GM19468 (cell line): ENCODE data around the gene SEMA4C.
A peak's percentile ranks its signal among the peaks of the same experiment; 100 is the strongest.

Source experiments
- ATAC-seq: cut with Tn5 transposase; IDR thresholded peaks from one replicate; pipeline ENCODE4 v1.9.1; 2021; ENCODE audit warnings: mild to moderate bottlenecking, moderate library complexity, moderate number of reproducible peaks; ENCODE audit not compliant: unreplicated experiment; ENCODE audit errors: extremely low read depth

The SEMA4C gene

GRCh38 chr2:96828436-96828835 lies 41.4 kb downstream of the SEMA4C start:
- no peak for ATAC-seq

DNA sequence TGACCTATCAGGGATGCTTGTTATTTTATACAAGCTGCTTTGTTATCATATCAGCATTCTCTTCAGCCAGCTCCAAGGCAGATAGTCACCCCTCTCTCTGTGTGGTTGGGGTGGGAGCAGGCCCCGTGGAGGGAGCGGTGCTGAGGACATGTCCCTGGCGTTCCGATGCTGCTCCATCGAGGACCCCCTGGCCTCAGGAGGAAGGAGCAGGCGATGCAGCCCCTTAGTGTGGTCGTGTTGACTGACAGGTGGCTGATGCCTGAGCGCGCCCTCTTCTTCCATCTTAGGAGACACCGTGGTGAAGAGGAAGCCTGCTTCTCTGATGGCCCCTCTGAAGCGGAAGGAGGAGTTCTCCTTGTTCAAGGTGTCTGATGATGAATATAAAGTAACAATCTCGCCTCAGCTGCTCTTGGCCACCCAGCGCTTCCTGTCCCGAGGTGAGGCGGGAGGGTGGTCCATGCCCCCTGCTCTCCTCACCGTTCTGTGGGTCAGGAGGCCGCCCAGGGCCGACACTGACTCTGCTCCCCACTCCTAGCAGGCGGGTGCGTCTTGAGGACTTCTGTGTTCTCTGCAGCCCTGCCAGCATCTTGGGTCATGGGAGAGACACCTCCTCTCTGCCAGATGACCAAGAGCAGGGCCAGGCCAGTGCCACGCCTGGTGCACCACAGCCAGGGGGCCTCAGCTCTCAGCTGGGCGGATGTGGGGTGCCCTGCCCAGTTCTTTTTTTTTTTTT lies 43.2 kb downstream of the SEMA4C start:
- no peak for ATAC-seq

DNA sequence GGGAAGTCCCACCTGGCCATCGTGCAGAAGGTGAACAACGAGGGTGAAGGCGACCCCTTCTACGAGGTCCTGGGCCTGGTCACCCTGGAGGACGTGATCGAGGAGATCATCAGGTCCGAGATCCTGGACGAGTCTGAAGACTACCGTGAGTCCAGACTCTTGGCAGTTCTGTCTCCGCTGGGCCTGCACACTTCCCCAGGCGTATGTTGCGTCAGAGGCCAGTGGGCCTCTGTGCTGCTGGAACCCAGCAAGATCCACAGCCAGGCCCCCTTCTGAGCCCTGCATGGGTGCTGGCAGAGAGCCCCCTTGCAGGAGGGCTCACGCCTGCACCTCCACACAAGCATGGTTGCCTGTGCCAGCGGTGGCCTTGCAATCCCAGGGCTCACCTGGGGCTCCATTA lies 44.8 kb downstream of the SEMA4C start:
- no peak for ATAC-seq

DNA sequence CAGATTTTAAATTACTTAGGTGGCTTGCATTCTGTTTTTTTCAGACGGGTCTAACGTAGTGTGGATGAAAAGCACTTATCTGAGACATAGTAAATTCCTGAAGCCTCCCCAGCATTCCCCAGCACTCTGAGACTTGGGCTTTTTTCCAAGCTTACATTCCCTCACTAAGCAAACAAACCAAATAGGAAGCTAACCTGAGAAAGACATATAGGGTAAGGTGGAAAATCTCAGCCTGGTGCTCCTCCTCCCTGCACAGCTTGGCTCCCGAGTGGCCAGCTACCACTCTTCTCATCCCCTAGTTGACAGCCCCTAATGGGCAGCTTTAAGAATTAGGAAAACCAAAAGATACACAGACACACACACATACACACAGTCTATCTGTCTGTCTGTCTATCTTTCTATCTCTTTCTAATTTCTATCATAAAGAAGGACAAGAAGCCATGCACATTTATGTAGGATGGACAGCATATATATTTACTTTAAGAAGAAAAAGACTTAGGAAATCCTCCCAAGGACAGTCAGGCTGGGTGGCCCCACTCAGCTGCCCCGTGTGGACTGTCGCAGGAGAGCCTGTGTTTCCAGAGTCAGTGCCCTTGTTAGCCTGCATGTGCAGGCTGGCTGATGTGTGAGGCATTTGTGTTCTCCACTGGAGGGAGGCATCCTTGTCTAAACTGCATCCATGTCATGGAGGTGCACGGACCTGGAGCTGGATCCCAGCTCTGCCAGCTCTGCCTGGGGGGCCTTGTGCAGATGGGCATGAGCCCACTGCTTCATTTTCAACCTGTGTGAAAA lies 45.6 kb downstream of the SEMA4C start:
- no peak for ATAC-seq

- no peak for ATAC-seq
Measured at GRCh38 chr2:96823198-96823597, 46.7 kb downstream of the SEMA4C start.

DNA sequence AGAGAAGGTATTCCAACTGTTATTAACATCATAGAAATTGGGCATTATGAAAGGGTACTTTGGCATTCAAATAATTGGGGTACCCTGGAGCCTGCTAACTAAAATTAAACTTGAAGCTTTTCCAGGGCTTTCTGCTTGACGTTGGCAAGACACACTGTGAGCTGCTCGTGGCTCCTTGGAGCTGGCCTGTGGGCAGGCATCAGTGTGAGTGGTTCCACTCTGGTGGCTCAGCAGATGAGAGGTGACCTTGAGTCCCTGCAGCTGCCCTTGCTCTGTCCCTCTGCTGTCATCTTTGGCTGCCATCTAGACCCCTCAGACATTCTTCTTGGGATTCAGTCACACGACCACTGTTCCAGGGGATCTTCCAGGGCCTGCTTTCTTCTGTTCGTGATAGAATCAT lies 47.1 kb downstream of the SEMA4C start:
- no peak for ATAC-seq

GRCh38 chr2:96821113-96821675 lies 48.7 kb downstream of the SEMA4C start:
- ATAC-seq = no peak

DNA sequence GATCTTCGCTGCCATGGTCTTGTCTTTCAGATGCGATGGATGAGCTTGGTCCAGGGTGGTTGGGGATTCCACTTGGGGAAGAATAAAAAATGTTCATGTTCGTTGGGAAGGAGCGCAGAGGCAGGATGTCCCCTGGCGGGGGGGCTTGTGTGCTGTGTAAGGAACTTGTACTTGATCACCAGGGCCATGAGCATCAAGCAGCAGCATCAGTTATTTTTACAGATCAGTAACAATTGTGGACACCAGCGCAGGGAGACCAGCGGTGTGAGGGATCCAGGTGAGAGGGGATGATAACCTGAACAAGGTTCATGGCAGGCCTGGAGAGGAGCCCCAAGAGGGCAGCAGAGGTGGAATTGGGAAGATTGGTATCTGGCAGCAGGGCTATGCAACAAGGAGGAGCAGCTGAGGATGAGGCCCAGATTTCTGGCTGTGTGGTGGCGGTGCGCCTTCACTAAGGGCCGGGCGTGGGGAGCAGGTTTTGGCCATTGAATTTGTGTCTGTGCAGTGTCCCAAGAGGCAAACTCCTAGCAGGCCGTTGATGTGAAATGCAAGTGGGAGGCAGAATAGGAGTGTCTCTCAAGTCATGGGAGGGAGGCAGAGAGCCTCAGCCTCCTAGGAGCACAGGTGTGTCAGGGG lies 49.9 kb downstream of the SEMA4C start:
- ATAC-seq = no peak

DNA sequence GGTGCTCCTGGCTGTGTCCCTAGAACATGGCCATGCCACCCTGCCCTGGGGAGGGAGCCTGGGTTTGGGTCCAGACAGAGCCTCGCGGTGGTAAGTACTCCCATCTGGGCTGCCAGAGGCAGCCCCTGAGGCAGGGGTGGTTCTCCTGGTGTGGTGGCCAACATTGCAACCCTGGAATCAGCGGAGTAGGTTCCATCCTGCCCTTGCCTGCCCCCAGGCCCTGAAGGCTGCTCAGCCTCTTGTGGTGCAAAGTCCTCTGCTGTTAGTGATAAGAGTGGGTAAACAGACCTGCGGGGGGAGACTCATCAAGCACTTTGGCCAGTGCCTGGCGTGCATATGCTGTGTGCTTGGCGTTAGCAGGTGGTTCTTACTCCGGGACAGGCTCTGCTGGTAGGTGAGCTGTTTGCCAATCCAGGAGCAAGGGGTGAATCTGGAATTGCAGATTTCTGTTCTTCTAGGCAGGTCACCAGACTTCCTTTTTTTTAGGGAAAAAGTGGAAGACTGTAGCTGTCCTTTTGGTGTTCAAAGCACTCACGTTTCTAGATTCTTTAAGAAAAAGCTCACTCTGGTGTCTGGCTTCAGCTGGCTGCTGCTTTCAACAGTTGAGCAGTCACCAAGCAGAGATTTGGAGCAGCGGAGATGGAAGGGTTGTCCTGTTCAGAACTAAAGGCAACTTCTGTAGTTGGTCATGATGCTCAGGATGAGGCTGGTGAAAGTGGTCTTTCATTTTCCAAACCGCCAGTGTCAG lies 50.6 kb downstream of the SEMA4C start:
- ATAC-seq = no peak

GRCh38 chr2:96817882-96818281 lies 52.0 kb downstream of the SEMA4C start:
- no peak for ATAC-seq

- peak; percentile 0 for ATAC-seq
Measured at GRCh38 chr2:96816836-96817702, 52.8 kb downstream of the SEMA4C start.

DNA sequence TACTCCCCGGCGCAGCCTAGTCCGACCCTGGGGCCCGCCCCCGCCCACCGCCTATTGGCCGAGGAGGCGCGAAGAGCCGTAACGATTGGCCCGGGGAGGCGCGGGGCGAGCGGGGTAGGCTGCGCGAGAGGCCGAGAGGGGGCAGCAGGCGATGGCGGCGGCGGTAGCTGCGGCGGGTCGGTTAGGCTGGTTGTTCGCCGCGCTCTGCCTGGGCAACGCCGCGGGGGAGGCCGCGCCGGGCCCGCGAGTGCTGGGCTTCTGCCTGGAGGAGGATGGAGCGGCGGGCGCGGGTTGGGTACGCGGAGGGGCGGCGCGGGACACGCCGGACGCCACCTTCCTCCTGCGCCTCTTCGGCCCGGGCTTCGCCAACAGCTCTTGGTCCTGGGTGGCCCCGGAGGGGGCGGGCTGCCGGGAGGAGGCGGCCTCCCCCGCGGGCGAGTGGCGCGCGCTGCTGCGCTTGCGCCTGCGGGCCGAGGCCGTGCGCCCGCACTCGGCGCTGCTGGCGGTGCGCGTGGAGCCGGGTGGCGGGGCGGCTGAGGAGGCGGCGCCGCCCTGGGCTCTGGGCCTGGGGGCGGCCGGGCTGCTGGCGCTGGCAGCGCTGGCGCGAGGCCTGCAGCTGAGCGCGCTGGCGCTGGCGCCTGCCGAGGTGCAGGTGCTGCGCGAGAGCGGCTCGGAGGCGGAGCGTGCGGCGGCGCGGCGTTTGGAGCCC lies 53.6 kb downstream of the SEMA4C start, which contains the start of gene CNNM3:
TSS of gene CNNM3 (plus strand) at position 142 of the 709 bp plus-strand sequence. CDS start at position 152, 10 bp downstream.
- ATAC-seq = peak; percentile 65

DNA sequence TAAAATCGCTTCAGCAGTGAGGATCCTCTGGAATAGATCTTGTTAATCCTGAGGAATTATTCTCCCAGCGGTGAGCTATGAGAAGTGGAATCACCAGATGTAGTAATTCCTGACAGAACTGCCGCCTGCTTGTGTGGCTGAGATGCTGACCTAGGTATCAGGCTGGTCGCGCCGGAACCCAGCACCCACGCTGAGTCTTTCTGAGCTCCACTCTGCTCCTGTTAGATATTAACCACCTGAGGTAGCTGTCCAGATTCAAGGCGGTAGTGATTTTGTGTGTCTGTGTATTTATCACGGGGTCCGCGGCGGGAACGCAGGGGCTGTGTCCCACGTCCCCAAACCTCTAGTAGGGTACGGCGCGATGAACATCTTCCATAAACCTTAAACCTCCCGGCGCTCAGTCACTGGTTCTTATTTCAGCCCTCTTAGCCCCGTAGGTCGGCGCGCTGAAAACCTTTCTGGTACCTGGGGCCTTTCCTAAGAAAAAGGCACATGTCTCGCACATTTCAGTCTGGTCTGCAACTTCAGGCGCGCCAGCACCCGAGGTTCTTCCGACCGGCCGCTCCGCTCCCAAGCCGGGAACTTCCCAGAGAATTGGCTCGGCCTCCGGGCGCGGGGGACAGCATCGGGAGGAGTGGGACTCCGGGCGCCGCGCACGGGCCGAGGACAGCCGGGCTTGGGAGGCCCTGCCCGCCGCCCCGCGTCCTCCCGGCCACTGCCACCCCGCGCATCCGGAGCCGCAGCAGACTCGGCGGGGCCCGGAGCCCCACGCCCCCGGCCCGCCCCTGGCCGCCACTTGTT lies 54.4 kb downstream of the SEMA4C start:
- no peak for ATAC-seq

DNA sequence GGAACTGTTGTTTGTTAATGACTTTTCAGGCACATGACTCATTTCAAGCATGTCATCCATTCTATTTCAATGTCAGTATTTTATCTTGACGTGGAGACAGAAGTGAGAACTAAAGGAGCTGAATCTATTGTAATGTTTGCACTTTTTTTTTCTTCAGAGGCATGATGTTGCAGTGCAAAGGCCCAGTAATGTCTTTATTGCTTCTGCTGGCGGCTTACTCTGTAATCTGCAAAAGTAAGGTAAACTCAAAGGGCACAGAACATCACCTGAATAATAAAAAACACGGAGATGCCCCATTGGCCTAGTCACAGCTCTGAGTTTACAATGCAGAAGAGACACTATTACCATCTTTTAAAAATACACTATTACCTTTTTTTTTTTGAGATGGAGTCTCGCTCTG lies 56.2 kb downstream of the SEMA4C start:
- ATAC-seq = no peak

DNA sequence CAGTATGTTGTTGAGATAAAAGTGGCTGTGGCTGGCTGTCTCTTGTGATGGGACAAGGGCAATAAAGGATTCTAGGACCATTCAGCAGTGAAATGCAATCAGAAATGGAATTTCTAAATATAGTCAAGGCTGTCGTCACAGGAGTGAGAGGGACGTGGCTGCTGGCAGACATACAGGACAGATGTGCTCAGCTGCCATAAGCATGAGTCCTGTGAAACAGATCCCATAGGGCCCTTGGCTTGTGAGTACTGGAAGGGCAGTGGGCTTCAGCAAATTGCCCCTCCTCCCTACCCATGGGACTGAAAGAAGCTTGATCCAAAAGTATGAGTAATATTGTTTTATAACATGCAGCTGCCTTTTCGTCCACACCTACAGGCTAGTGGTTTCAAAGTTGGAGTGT lies 58.0 kb downstream of the SEMA4C start:
- no peak for ATAC-seq

GRCh38 chr2:96810783-96811192 lies 59.1 kb downstream of the SEMA4C start:
- no peak for ATAC-seq

GRCh38 chr2:96809951-96810782 lies 59.7 kb downstream of the SEMA4C start:
- no peak for ATAC-seq
